ENCODE measurements around the gene CHRNB2. TPM values are rescaled to one million over a fixed set of nuclear protein-coding genes. Genes with fewer than 3 reads are reported as not detected.

CHRNB2 gene
- total and polyA plus RNA-seq, 9 of the 15 experiments (the other 6 are each of a cell fraction or from before 2014, with no cell fraction given) = 0.01 TPM; not detected in 8

- no peak for FAIRE-seq
- Histone ChIP-seq H3K79me2 (ENCODE audit: control insufficient read depth, insufficient read depth, low read length) (no peaks in the 10 kb centered on the region), H2AFZ (ENCODE audit: low read depth, low read length) (no peak overlapping the region), H3K27ac (ENCODE audit: extremely low read depth, low read depth, low read length) (no peak overlapping the region), H4K20me1 (replicated peaks; ENCODE audit: control insufficient read depth, insufficient read depth, low read length) (peaks cover 7% of the 10 kb centered on the region; the same call in 1 of the 2 replicates), H3K4me1 (replicated peaks in 1 of 2; ENCODE audit: control insufficient read depth in 2 of 2, insufficient read depth in 2 of 2, low read length in 2 of 2) (no peaks in the 10 kb centered on the region; a peak in 1 of 5 replicates), H3K27me3 (ENCODE audit: control insufficient read depth in 2 of 2, insufficient read depth in 2 of 2, low read length in 2 of 2) (peaks cover 54 to 79% of the 10 kb centered on the region in 2 experiments), H3K9me3 (replicated peaks; ENCODE audit: control insufficient read depth, insufficient read depth, low read depth, low read length) (no peaks in the 10 kb centered on the region), H3K36me3 (ENCODE audit: control insufficient read depth, insufficient read depth, low read length) (no peaks in the 10 kb centered on the region), H3K9ac (ENCODE audit: insufficient read depth in 1 of 2, low read depth in 2 of 2, low read length in 2 of 2) (no peak overlapping the region), H3K9me1 (ENCODE audit: control insufficient read depth, insufficient read depth, low read length) (no peaks in the 10 kb centered on the region), H3K4me3 (no peak overlapping the region), H3K4me2 (ENCODE audit: insufficient read depth, low read length) (no peak overlapping the region)
- intact Hi-C loops (cut with micrococcal nuclease) = no loop called here
- in situ Hi-C loops (cut with MboI) = no loop called here
- ChIA-PET CTCF (ENCODE audit: low intra/inter-chr PET ratio) (no interaction called here), POLR2A (interaction anchor here (0.5 to 0.6 kb wide), 2 partner anchors 14 to 17 kb away, joined by 3 read pairs; partner anchors contain the start of gene UBE2Q1)
- WGBS (ENCODE audit: insufficient coverage, low coverage, missing lambda C conversion rate) = 0% methylated on average over 1 of the region's 6 CpGs
- ATAC-seq = no peak
- TF ChIP-seq FOXA3 (CRISPR knock-in tag; conservative IDR thresholded peaks at IDR 0.05 in 1 of 2, IDR thresholded peaks at IDR 0.05 in 1 of 2) (no peak), EGR1 (conservative IDR thresholded peaks at IDR 0.05) (peak; percentile 39), DACH1 (IDR thresholded peaks at IDR 0.05; ENCODE audit: partially characterized antibody) (no peak)
- DNase-seq (ENCODE audit: extremely low read depth in 1 of 4, low spot score in 3 of 4) = no peak
- no TSS peak for BruUV-seq (replicated peaks)
Observed at GRCh38 chr1:154541231-154541630, 26.3 kb upstream of the CHRNB2 start.

- Histone ChIP-seq H3K9me1 (ENCODE audit: control insufficient read depth, insufficient read depth, low read length) (no peaks in the 10 kb centered on the region), H4K20me1 (replicated peaks; ENCODE audit: control insufficient read depth, insufficient read depth, low read length) (peaks cover 16% of the 10 kb centered on the region; the same call in 1 of the 2 replicates), H3K36me3 (ENCODE audit: control insufficient read depth, insufficient read depth, low read length) (peaks cover 30% of the 10 kb centered on the region), H3K9ac (ENCODE audit: insufficient read depth in 1 of 2, low read depth in 2 of 2, low read length in 2 of 2) (no peak overlapping the region), H3K4me3 (no peak overlapping the region), H3K27ac (ENCODE audit: extremely low read depth, low read depth, low read length) (no peak overlapping the region), H3K27me3 (ENCODE audit: control insufficient read depth in 2 of 2, insufficient read depth in 2 of 2, low read length in 2 of 2) (peaks cover 17 to 34% of the 10 kb centered on the region in 2 experiments), H3K4me2 (ENCODE audit: insufficient read depth, low read length) (no peak overlapping the region), H3K4me1 (replicated peaks in 1 of 2; ENCODE audit: control insufficient read depth in 2 of 2, insufficient read depth in 2 of 2, low read length in 2 of 2) (no peaks in the 10 kb centered on the region; a peak in 2 of 5 replicates), H3K9me3 (replicated peaks; ENCODE audit: control insufficient read depth, insufficient read depth, low read depth, low read length) (no peaks in the 10 kb centered on the region), H2AFZ (ENCODE audit: low read depth, low read length) (no peak overlapping the region), H3K79me2 (ENCODE audit: control insufficient read depth, insufficient read depth, low read length) (no peaks in the 10 kb centered on the region)
- peak; percentile 94 for ATAC-seq
- peak; percentile 75 for FAIRE-seq
- in situ Hi-C loops (cut with MboI) = loop anchor here (5.0 kb wide), 1 partner anchor 199 kb away; no protein-coding TSS in a partner anchor
- intact Hi-C loops (cut with micrococcal nuclease) = loop anchor here (1.0 to 2.0 kb wide), 2 partner anchors 66 to 198 kb away; no protein-coding TSS in a partner anchor
- no TSS peak for BruUV-seq (replicated peaks)
- WGBS (ENCODE audit: insufficient coverage, low coverage, missing lambda C conversion rate) = 38% methylated on average over 13 of the region's 13 CpGs
- CTCF ChIA-PET (ENCODE audit: low intra/inter-chr PET ratio) = interaction anchor here (0.6 to 3.4 kb wide), 5 partner anchors 12 to 198 kb away, joined by 3 to 45 read pairs (median 4); partner anchors contain the start of gene UBE2Q1
- POLR2A ChIA-PET = interaction anchor here (0.5 to 1.1 kb wide), 5 partner anchors 14 to 390 kb away, joined by 3 to 4 read pairs (median 3); partner anchors contain the start of gene PMVK
- DNase-seq (ENCODE audit: extremely low read depth in 1 of 4, low spot score in 3 of 4) = peak; percentile 71 to 81 (median 79)
- TF ChIP-seq CTCF (IDR thresholded peaks at IDR 0.05 in 2 of 3, conservative IDR thresholded peaks at IDR 0.05 in 1 of 3; ENCODE audit: insufficient read depth in 2 of 3, low read depth in 1 of 3, low read length in 3 of 3) (peak; percentile 82 to 93 (median 88)), KLF10 (CRISPR knock-in tag; IDR thresholded peaks at IDR 0.05) (no peak), RCOR1 (IDR thresholded peaks at IDR 0.05; ENCODE audit: borderline replicate concordance in 1 of 2, low read depth in 2 of 2, low read length in 2 of 2) (0 out of 4 replicates have a peak, but pooled peaks of 1 of the 2 experiments have one; percentile 14), TCF3 (CRISPR knock-in tag; IDR thresholded peaks at IDR 0.05) (no peak), E2F3 (CRISPR knock-in tag; IDR thresholded peaks at IDR 0.05) (no peak), XRCC4 (IDR thresholded peaks at IDR 0.05; ENCODE audit: extremely low read depth, insufficient read depth, insufficient read length) (no peak), RAD21 (CRISPR knock-in tag; conservative IDR thresholded peaks at IDR 0.05 in 1 of 2, IDR thresholded peaks at IDR 0.05 in 1 of 2) (peak; percentile 91 to 95), EZH2 (IDR thresholded peaks at IDR 0.05; ENCODE audit: borderline replicate concordance, low read depth, low read length) (no peak), NFIC (IDR thresholded peaks at IDR 0.05) (no peak)
Observed at GRCh38 chr1:154546264-154547063, 21.1 kb upstream of the CHRNB2 start.
